ENCODE results near the gene DNAJC3.
A peak's percentile ranks its signal among the peaks of the same experiment; 100 is the strongest.

DNAJC3 gene, protein sequence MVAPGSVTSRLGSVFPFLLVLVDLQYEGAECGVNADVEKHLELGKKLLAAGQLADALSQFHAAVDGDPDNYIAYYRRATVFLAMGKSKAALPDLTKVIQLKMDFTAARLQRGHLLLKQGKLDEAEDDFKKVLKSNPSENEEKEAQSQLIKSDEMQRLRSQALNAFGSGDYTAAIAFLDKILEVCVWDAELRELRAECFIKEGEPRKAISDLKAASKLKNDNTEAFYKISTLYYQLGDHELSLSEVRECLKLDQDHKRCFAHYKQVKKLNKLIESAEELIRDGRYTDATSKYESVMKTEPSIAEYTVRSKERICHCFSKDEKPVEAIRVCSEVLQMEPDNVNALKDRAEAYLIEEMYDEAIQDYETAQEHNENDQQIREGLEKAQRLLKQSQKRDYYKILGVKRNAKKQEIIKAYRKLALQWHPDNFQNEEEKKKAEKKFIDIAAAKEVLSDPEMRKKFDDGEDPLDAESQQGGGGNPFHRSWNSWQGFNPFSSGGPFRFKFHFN

DNA sequence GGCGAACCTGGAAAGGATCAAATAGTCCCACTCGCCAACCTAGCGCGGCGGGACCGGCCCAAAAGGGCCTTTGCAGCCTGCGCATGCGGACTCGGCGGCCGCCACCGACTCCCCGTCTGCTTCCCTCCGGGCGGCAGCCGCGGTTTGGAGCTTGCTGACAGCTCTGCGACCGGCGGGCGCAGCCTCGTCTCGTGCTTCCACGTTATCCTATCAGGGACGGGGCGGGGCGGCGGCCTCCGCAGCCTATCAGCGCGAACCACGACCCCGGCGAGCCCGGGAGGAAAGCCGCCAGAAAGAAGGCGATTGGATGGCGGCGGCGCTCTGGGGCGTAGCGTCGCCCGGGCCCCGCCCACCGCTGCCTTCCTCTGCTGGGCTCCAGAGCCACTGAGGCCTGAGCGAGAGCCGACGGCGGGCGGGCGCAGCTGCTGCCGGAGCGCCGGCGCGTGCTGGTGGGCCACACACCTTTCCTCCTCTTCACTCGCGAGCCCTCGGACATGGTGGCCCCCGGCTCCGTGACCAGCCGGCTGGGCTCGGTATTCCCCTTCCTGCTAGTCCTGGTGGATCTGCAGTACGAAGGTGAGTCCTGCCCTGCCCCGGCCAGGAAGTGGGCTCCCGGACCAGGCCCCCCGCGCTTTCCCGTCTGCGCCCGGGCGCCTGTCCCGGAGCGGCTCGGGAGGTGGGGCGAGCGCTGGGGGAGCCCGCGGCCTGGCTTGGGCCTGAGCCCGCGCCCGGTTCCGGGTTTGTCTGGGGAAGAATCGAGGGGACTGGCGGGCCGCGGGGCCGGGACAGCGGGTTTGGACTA lies at the start of gene DNAJC3:
TSS of gene DNAJC3 (plus strand) at position 378 of the 802 bp plus-strand sequence. CDS start at position 495, 117 bp downstream.
- Histone ChIP-seq H3K36me3 (ENCODE audit: control insufficient read depth, insufficient read depth, low read length) (no peaks in the 10 kb centered on the region), H3K9ac (ENCODE audit: low read depth, low read length) (peak within 1 kb of the TSS; percentile 84)

DNA sequence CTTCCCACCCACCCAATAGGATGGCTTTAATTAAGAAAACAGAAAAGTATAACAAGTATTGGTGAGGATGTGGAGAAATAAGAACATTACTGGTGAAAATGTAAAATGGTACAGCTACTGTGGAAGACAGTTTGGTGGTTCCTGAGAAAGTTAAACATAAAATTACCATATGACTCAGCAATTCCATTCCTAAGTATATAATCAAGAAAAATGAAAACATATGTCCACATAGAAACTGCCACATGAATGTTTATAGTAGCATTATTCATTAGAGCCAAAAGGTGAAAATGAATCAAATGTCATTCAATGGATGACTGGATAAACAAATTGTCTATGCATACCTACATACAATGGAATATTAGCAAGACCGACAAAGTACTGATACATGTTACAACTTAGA lies 49.3 kb upstream of the DNAJC3 start:
- H3K36me3 ChIP-seq (ENCODE audit: control insufficient read depth, insufficient read depth, low read length): peaks cover 3% of the 10 kb centered on the region

More for the DNA sequence above, at the start of gene DNAJC3:
- Histone ChIP-seq H3K9me3 (ENCODE audit: control insufficient read depth, insufficient read depth, low read length) (no peaks in the 10 kb centered on the region), H3K27me3 (ENCODE audit: control insufficient read depth, insufficient read depth, low read length) (no peaks in the 10 kb centered on the region), H3K4me3 (ENCODE audit: low read depth, low read length) (peak within 1 kb of the TSS; percentile 78), H3K4me1 (ENCODE audit: control insufficient read depth, insufficient read depth, low read length) (no peaks in the 10 kb centered on the region)

DNA sequence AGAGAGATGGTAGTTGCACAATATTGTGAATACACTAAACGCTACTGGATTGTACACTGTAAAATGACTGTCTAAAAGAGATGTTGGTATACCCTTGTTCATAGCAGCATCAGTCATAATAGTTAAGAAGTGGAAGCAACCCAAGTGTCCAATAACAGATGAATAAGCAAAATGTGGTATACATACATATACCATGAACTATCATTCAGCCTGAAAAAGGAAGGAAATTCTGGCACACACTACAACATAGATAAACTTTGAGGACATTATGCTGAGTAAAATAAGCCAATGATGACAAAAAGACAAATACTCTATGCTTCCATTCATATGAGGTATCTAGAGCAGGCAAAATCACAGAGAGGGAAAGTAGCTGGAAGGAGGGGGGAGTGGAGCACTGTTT lies 48.5 kb upstream of the DNAJC3 start:
- H3K27me3 ChIP-seq (ENCODE audit: control insufficient read depth, insufficient read depth, low read length): no peaks in the 10 kb centered on the region
- no peak overlapping the region for H3K9ac ChIP-seq (ENCODE audit: low read depth, low read length)
- no peaks in the 10 kb centered on the region for H3K4me1 ChIP-seq (ENCODE audit: control insufficient read depth, insufficient read depth, low read length)
- no peak overlapping the region for H3K4me3 ChIP-seq (ENCODE audit: low read depth, low read length)
- H3K36me3 ChIP-seq (ENCODE audit: control insufficient read depth, insufficient read depth, low read length): peaks cover 3% of the 10 kb centered on the region
- H3K9me3 ChIP-seq (ENCODE audit: control insufficient read depth, insufficient read depth, low read length): no peaks in the 10 kb centered on the region

More for the DNA sequence above, 49.3 kb upstream of the DNAJC3 start:
- Histone ChIP-seq H3K9ac (ENCODE audit: low read depth, low read length) (no peak overlapping the region), H3K4me3 (ENCODE audit: low read depth, low read length) (no peak overlapping the region), H3K9me3 (ENCODE audit: control insufficient read depth, insufficient read depth, low read length) (no peaks in the 10 kb centered on the region), H3K27me3 (ENCODE audit: control insufficient read depth, insufficient read depth, low read length) (no peaks in the 10 kb centered on the region), H3K4me1 (ENCODE audit: control insufficient read depth, insufficient read depth, low read length) (no peaks in the 10 kb centered on the region)

DNA sequence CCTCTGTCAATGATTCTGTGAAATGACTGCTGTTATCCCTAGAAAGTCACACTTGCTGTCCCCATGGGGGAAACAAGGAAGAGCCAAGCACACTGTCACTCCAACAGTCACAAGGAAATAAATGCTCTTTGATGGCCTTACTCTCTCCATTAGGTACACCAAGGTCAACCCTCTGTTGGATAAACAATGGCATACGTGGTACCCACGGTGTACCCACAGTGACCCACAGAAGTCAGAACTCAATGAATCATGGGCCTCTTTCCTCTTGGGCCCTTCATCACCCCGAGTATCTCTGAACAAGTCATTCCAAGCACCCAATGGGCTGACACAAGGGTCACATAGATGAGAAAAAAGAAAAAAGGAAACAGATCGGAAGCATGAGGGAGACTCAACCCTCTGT lies 47.9 kb upstream of the DNAJC3 start:
- H3K4me1 ChIP-seq (ENCODE audit: control insufficient read depth, insufficient read depth, low read length): no peaks in the 10 kb centered on the region
- H3K36me3 ChIP-seq (ENCODE audit: control insufficient read depth, insufficient read depth, low read length): peaks cover 3% of the 10 kb centered on the region
- no peak overlapping the region for H3K4me3 ChIP-seq (ENCODE audit: low read depth, low read length)
- H3K27me3 ChIP-seq (ENCODE audit: control insufficient read depth, insufficient read depth, low read length): no peaks in the 10 kb centered on the region
- no peak overlapping the region for H3K9ac ChIP-seq (ENCODE audit: low read depth, low read length)
- H3K9me3 ChIP-seq (ENCODE audit: control insufficient read depth, insufficient read depth, low read length): no peaks in the 10 kb centered on the region

DNA sequence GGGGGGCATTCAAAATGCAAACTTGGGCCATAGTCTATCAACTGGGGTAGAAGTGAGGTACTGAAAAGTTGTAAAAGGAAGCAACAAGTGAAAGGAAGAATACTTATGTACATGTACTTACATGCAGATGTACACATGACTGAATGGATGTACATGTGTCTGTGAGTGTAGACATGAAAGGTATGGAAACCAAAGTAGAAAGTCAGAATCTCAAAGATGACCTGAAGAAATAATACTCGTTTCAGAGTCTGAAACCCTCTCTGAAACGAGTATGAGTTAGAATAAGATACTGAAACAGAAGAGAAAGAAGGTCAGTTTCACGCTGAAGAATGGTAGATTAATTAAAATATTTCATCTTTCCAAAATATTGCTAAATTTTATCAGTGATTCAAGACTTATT lies 46.3 kb upstream of the DNAJC3 start:
- H3K27me3 ChIP-seq (ENCODE audit: control insufficient read depth, insufficient read depth, low read length): no peaks in the 10 kb centered on the region
- no peaks in the 10 kb centered on the region for H3K9me3 ChIP-seq (ENCODE audit: control insufficient read depth, insufficient read depth, low read length)
- H3K4me1 ChIP-seq (ENCODE audit: control insufficient read depth, insufficient read depth, low read length): no peaks in the 10 kb centered on the region
- no peak overlapping the region for H3K9ac ChIP-seq (ENCODE audit: low read depth, low read length)
- H3K36me3 ChIP-seq (ENCODE audit: control insufficient read depth, insufficient read depth, low read length): peaks cover 3% of the 10 kb centered on the region
- H3K4me3 ChIP-seq (ENCODE audit: low read depth, low read length): no peak overlapping the region

DNA sequence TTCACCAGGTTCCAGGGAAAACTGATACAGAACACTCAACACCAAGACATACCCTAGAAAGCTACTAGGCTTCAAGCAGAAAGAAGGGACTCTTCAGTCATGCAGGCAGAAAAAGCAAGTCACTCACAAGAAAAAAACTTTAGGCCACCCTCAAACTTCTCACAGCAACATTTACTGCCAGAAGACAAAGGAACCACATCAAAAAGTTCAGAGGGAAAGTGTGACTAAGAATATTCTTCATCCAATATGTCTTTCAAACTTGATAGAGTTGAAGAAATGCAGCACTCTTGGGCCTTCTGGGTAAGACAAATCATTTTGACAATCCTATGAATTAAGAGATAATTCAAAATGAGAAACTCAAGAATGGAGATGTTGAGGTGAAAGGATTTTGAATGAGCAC lies 40.1 kb upstream of the DNAJC3 start:
- Histone ChIP-seq H3K9ac (ENCODE audit: low read depth, low read length) (no peak overlapping the region), H3K36me3 (ENCODE audit: control insufficient read depth, insufficient read depth, low read length) (no peaks in the 10 kb centered on the region), H3K9me3 (ENCODE audit: control insufficient read depth, insufficient read depth, low read length) (no peaks in the 10 kb centered on the region), H3K4me1 (ENCODE audit: control insufficient read depth, insufficient read depth, low read length) (no peaks in the 10 kb centered on the region), H3K4me3 (ENCODE audit: low read depth, low read length) (no peak overlapping the region), H3K27me3 (ENCODE audit: control insufficient read depth, insufficient read depth, low read length) (peaks cover 5% of the 10 kb centered on the region)

DNA sequence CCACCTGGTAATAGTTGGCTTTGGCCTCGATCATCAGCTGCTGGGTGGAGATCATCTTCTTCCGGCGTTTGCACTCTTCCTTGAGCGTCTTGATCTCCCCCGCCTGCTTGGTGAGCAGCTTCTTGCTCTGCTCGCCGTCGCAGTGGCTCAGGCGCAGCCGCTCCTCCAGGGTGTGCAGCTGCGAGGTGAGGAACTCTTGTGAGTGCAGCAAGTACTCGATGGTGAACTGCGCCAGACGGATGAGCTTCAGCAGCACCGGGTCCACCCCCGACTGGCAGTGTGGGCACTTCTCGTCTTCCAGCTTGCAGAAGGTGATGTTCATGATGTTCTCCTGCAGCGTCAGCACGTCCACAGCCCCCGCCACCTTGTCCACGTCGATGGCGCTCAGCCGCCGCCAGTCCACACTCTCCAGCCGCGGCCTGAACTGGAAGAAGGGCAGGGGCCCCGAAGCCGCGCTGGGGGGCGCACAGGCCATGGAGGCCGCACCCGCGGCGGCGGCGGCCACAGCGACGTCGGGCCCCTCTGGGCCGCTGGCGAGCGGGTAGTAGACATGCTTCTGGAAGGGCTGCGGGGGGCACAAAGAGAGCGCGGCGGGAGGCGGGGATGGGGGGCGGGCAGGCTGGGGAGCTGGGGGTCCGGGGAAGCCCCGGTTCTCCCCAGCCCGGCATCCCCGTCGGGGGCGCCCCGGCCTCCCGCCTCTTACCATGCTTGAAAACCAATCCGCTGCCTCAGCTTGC lies 35.5 kb upstream of the DNAJC3 start:
- H3K4me1 ChIP-seq (ENCODE audit: control insufficient read depth, insufficient read depth, low read length): no peaks in the 10 kb centered on the region
- H3K9me3 ChIP-seq (ENCODE audit: control insufficient read depth, insufficient read depth, low read length): no peaks in the 10 kb centered on the region
- no peak overlapping the region for H3K9ac ChIP-seq (ENCODE audit: low read depth, low read length)
- H3K27me3 ChIP-seq (ENCODE audit: control insufficient read depth, insufficient read depth, low read length): peaks cover 21% of the 10 kb centered on the region
- H3K36me3 ChIP-seq (ENCODE audit: control insufficient read depth, insufficient read depth, low read length): no peaks in the 10 kb centered on the region
- H3K4me3 ChIP-seq (ENCODE audit: low read depth, low read length): peak overlapping the region; percentile 47

DNA sequence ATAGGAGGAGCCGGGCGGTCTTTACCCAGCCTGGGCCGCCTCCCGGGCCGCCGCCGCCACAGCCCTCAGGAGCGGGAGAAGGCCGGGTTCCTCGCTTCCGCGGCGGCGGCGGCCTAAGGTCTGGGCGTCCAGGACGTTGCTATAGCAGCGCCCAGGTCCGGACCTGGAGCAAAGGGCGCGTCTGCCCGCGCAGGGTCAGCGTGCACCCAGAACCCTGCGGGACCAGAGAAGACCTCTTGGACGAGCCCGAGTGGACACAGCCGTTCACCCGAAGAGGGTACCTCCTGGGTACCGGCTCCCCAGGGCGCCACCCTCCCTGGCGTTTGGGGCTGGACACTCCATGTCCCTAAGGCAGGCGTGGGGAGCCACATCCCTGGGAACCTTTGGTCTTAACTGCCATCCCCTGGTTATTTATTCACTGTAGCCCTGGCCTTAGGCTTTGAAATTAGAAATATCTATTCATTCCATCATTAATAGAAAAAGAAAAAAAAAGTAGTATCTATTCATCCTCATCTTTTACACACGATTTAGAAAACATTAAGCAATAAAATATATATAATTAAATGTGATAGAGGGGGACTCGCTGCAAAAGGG lies 34.8 kb upstream of the DNAJC3 start:
- peak overlapping the region; percentile 53 for H3K4me3 ChIP-seq (ENCODE audit: low read depth, low read length)
- no peaks in the 10 kb centered on the region for H3K36me3 ChIP-seq (ENCODE audit: control insufficient read depth, insufficient read depth, low read length)
- no peak overlapping the region for H3K9ac ChIP-seq (ENCODE audit: low read depth, low read length)
- H3K27me3 ChIP-seq (ENCODE audit: control insufficient read depth, insufficient read depth, low read length): peaks cover 21% of the 10 kb centered on the region
- H3K9me3 ChIP-seq (ENCODE audit: control insufficient read depth, insufficient read depth, low read length): no peaks in the 10 kb centered on the region
- no peaks in the 10 kb centered on the region for H3K4me1 ChIP-seq (ENCODE audit: control insufficient read depth, insufficient read depth, low read length)

DNA sequence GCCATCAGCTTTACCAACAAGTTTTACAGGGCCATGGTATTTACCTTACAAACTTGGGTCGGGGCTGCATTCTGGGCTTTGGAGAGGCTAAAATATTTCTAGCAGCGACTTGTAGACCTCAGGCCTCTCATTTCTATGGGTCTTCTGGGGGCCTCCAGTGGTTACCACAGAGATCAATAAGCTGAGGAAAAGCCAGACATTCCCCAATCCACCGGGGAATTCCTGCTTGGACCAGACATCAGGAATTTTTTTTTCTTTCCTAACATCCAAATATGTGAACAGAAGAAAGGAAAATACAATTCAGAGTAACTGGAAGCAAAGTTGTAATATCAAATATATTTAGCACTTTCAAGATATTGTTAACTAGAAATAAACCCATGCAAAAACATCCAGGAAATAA lies 33.9 kb upstream of the DNAJC3 start:
- Histone ChIP-seq H3K36me3 (ENCODE audit: control insufficient read depth, insufficient read depth, low read length) (no peaks in the 10 kb centered on the region), H3K4me3 (ENCODE audit: low read depth, low read length) (peak overlapping the region; percentile 76), H3K9ac (ENCODE audit: low read depth, low read length) (no peak overlapping the region), H3K4me1 (ENCODE audit: control insufficient read depth, insufficient read depth, low read length) (no peaks in the 10 kb centered on the region), H3K9me3 (ENCODE audit: control insufficient read depth, insufficient read depth, low read length) (no peaks in the 10 kb centered on the region), H3K27me3 (ENCODE audit: control insufficient read depth, insufficient read depth, low read length) (peaks cover 21% of the 10 kb centered on the region)

DNA sequence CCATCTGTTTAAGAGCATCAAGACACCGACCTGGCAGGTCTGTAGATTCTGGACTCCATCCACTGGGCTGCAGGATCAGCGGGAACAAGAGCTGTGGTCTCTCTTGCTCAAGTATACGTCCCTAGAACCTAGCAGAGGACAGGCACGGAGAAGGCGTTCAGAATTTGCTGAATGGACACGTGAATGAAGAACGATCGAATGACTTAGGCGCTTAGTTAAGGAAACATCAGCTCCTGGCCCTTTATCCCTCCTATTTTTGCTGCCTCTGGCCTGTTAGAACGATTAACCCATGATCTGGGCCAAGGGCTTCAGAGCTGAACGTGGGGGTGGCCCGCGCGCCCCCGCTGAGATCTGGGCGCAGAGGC lies 33.4 kb upstream of the DNAJC3 start:
- no peaks in the 10 kb centered on the region for H3K36me3 ChIP-seq (ENCODE audit: control insufficient read depth, insufficient read depth, low read length)
- peak overlapping the region; percentile 76 for H3K4me3 ChIP-seq (ENCODE audit: low read depth, low read length)
- peak overlapping the region; percentile 47 for H3K9ac ChIP-seq (ENCODE audit: low read depth, low read length)
- H3K4me1 ChIP-seq (ENCODE audit: control insufficient read depth, insufficient read depth, low read length): no peaks in the 10 kb centered on the region
- no peaks in the 10 kb centered on the region for H3K9me3 ChIP-seq (ENCODE audit: control insufficient read depth, insufficient read depth, low read length)
- peaks cover 21% of the 10 kb centered on the region for H3K27me3 ChIP-seq (ENCODE audit: control insufficient read depth, insufficient read depth, low read length)

DNA sequence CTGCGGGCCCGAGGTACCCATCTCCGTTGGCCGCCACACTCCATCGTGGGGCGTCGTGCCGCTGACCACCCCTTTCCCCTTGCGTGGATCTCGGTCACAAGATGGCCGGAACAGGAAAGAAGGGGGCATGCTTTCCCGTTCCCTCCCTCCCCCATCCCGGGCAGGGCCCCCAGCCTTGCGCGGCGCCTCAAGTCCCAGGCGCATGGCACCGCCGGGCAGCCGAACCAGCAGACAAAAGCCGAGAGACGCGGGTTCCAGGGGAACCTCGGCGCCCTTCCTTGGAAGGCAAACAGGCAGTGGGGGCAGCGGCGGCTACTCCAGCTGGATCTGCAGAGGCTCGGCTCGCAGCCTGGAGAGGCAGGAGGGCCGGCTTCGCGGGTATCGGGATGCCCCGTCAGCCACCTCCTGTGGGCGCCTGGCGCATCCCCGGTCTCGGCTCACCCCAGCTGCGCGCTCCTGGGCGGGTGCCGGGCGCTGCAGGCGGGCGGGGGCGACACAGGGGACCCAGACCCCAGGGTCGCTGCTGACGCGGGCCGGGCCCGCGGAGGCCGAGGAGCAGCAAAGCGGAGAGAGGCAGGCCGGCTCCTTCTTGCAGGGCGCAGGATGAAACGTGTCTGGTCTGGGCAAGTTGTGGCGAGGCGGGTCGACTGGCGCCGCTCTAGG lies 32.9 kb upstream of the DNAJC3 start:
- Histone ChIP-seq H3K4me1 (ENCODE audit: control insufficient read depth, insufficient read depth, low read length) (no peaks in the 10 kb centered on the region), H3K9ac (ENCODE audit: low read depth, low read length) (peak overlapping the region; percentile 47), H3K9me3 (ENCODE audit: control insufficient read depth, insufficient read depth, low read length) (no peaks in the 10 kb centered on the region), H3K4me3 (ENCODE audit: low read depth, low read length) (peak overlapping the region; percentile 76), H3K36me3 (ENCODE audit: control insufficient read depth, insufficient read depth, low read length) (no peaks in the 10 kb centered on the region), H3K27me3 (ENCODE audit: control insufficient read depth, insufficient read depth, low read length) (peaks cover 21% of the 10 kb centered on the region)
